GM12801 (cell line): ENCODE data around the gene STH.

Experiments
- CTCF ChIP-seq: IDR thresholded peaks from one replicate; pipeline ENCODE4 v1.5.1; 2011; ENCODE audit warnings: control low read depth; ENCODE audit not compliant: insufficient read length; ENCODE audit errors: extremely low read depth

The STH gene

GRCh38 chr17:46027048-46027975, 28.3 kb downstream of the STH start:
- no peak for TF ChIP-seq CTCF

GRCh38 chr17:46027976-46028325, 28.9 kb downstream of the STH start:
- no peak for TF ChIP-seq CTCF

- TF ChIP-seq CTCF: no peak
Observed at GRCh38 chr17:46028374-46028773, 29.3 kb downstream of the STH start.

GRCh38 chr17:46028981-46029565, 30.0 kb downstream of the STH start:
- no peak for TF ChIP-seq CTCF

GRCh38 chr17:46029627-46030026, 30.6 kb downstream of the STH start:
- TF ChIP-seq CTCF: no peak

- TF ChIP-seq CTCF: no peak
Observed at GRCh38 chr17:46030752-46031151, 31.7 kb downstream of the STH start.

GRCh38 chr17:46031440-46031839, 32.4 kb downstream of the STH start:
- TF ChIP-seq CTCF: no peak
